BLaER1 treated with 17β-estradiol and CSF1 and Interleukin-3, amounts not matched to agents 10 nM and 100 nM (cell line): ENCODE measurements around the gene HES4.

Experiments used
- H3K27ac ChIP-seq, 11 experiments: shearing (Covaris generic); formaldehyde crosslinking; 2 replicates each; pipeline ENCODE4 v1.8.1; 2022
- H3K27me3 ChIP-seq, 11 experiments: shearing (Covaris generic); formaldehyde crosslinking; 2 replicates each; pipeline ENCODE4 v1.8.1; 2022
- H3K36me3 ChIP-seq, 11 experiments: shearing (Covaris generic); formaldehyde crosslinking; 2 replicates each; pipeline ENCODE4 v1.8.1; 2022
- H3K4me1 ChIP-seq, 10 experiments: shearing (Covaris generic); formaldehyde crosslinking; 2 replicates each; pipeline ENCODE4 v1.8.1; 2022
- H3K4me2 ChIP-seq, 11 experiments: shearing (Covaris generic); formaldehyde crosslinking; 2 replicates each; pipeline ENCODE4 v1.8.1; 2022
- H3K4me3 ChIP-seq, 10 experiments: shearing (Covaris generic); formaldehyde crosslinking; 2 replicates each; pipeline ENCODE4 v1.8.1; 2022
- H3K9ac ChIP-seq, 11 experiments: shearing (Covaris generic); formaldehyde crosslinking; 2 replicates each; pipeline ENCODE4 v1.8.1; 2022
- H3K9me3 ChIP-seq, 11 experiments: shearing (Covaris generic); formaldehyde crosslinking; replicated peaks in 1 of 11; 2 replicates each; pipeline ENCODE4 v1.8.1; 2022
- H4K20me1 ChIP-seq, 11 experiments: shearing (Covaris generic); formaldehyde crosslinking; 2 replicates each; pipeline ENCODE4 v1.8.1; 2022
- Cebpa-rat ChIP-seq, 11 experiments: shearing (Covaris generic); IDR thresholded peaks; 2 replicates each; pipeline ENCODE4 v1.8.1; 2022

Gene HES4

GRCh38 chr1:966135-966703 lies 33.7 kb downstream of the HES4 start, which contains the start of gene PLEKHN1:
TSS of gene PLEKHN1 (plus strand) at chr1:966482. CDS start at chr1:966532, 50 bp downstream.
- no peak for TF ChIP-seq Cebpa-rat (IDR thresholded peaks at IDR 0.05)
- Histone ChIP-seq H3K36me3 (peaks cover 11 to 31% (median 22%) of the 10 kb centered on the region in 11 experiments), H4K20me1 (peaks cover 0 to 54% (median 18%) of the 10 kb centered on the region in 11 experiments; a peak in 17 of 22 replicates), H3K27ac (peak within 1 kb of the TSS in 8 of 11 experiments; percentile 21 to 75 (median 44); a peak in 12 of 22 replicates), H3K4me3 (peak within 1 kb of the TSS; percentile 52 to 73 (median 62)), H3K9ac (peak within 1 kb of the TSS; percentile 45 to 76 (median 69)), H3K27me3 (peaks cover 7 to 37% (median 21%) of the 10 kb centered on the region in 11 experiments), H3K9me3 (no peaks in the 10 kb centered on the region), H3K4me2 (peak within 1 kb of the TSS; percentile 87 to 100 (median 98)), H3K4me1 (peaks cover 24 to 36% (median 27%) of the 10 kb centered on the region in 10 experiments)

- H3K4me3 ChIP-seq = peak overlapping the region in 6 of 10 experiments; percentile 59 to 73 (median 65); a peak in 10 of 20 replicates
- peaks cover 5 to 31% (median 16%) of the 10 kb centered on the region in 11 experiments for H3K27me3 ChIP-seq
- H3K4me1 ChIP-seq = peaks cover 26 to 38% (median 30%) of the 10 kb centered on the region in 10 experiments
- H3K4me2 ChIP-seq = peak overlapping the region; percentile 87 to 100 (median 98)
- H4K20me1 ChIP-seq = peaks cover 0 to 58% (median 20%) of the 10 kb centered on the region in 11 experiments; a peak in 17 of 22 replicates
- peak overlapping the region in 8 of 11 experiments; percentile 53 to 76 (median 70); a peak in 11 of 22 replicates for H3K9ac ChIP-seq
- TF ChIP-seq Cebpa-rat (IDR thresholded peaks at IDR 0.05) = no peak
- peak overlapping the region in 1 of 11 experiments; percentile 75; a peak in 2 of 22 replicates for H3K27ac ChIP-seq
- no peaks in the 10 kb centered on the region for H3K9me3 ChIP-seq
- H3K36me3 ChIP-seq = peaks cover 11 to 31% (median 22%) of the 10 kb centered on the region in 11 experiments
Measured at GRCh38 chr1:965526-966134, 34.3 kb downstream of the HES4 start.

GRCh38 chr1:964691-965525 lies 35.0 kb downstream of the HES4 start:
- Histone ChIP-seq H3K27ac (no peak overlapping the region), H3K4me2 (peak overlapping the region in 4 of 11 experiments; percentile 98 to 100 (median 99); a peak in 6 of 22 replicates), H3K4me3 (no peak overlapping the region), H3K9ac (no peak overlapping the region), H3K27me3 (peaks cover 0 to 27% (median 9%) of the 10 kb centered on the region in 11 experiments; a peak in 15 of 22 replicates), H3K36me3 (peaks cover 11 to 31% (median 22%) of the 10 kb centered on the region in 11 experiments), H3K9me3 (no peaks in the 10 kb centered on the region), H3K4me1 (peaks cover 26 to 41% (median 33%) of the 10 kb centered on the region in 10 experiments), H4K20me1 (peaks cover 0 to 58% (median 20%) of the 10 kb centered on the region in 11 experiments; a peak in 17 of 22 replicates)
- TF ChIP-seq Cebpa-rat (IDR thresholded peaks at IDR 0.05) = no peak

GRCh38 chr1:963746-964525 lies 36.0 kb downstream of the HES4 start:
- TF ChIP-seq Cebpa-rat (IDR thresholded peaks at IDR 0.05) = no peak
- Histone ChIP-seq H3K4me1 (peaks cover 32 to 48% (median 40%) of the 10 kb centered on the region in 10 experiments), H4K20me1 (peaks cover 0 to 58% (median 20%) of the 10 kb centered on the region in 11 experiments; a peak in 17 of 22 replicates), H3K9me3 (no peaks in the 10 kb centered on the region), H3K27me3 (peaks cover 6 to 34% (median 16%) of the 10 kb centered on the region in 11 experiments; a peak in 19 of 22 replicates), H3K27ac (no peak overlapping the region), H3K4me2 (no peak overlapping the region), H3K4me3 (no peak overlapping the region), H3K36me3 (peaks cover 11 to 31% (median 22%) of the 10 kb centered on the region in 11 experiments), H3K9ac (no peak overlapping the region)

GRCh38 chr1:963301-963651 lies 36.6 kb downstream of the HES4 start:
- TF ChIP-seq Cebpa-rat (IDR thresholded peaks at IDR 0.05) = no peak
- Histone ChIP-seq H3K4me1 (peaks cover 35 to 50% (median 41%) of the 10 kb centered on the region in 10 experiments), H3K9ac (no peak overlapping the region), H3K4me2 (no peak overlapping the region), H3K4me3 (no peak overlapping the region), H3K27ac (no peak overlapping the region), H3K27me3 (peaks cover 6 to 34% (median 16%) of the 10 kb centered on the region in 11 experiments; a peak in 19 of 22 replicates), H3K9me3 (no peaks in the 10 kb centered on the region), H4K20me1 (peaks cover 0 to 57% (median 26%) of the 10 kb centered on the region in 11 experiments; a peak in 18 of 22 replicates), H3K36me3 (peaks cover 11 to 31% (median 22%) of the 10 kb centered on the region in 11 experiments)

- peaks cover 11 to 31% (median 22%) of the 10 kb centered on the region in 11 experiments for H3K36me3 ChIP-seq
- H3K27ac ChIP-seq = no peak overlapping the region
- no peaks in the 10 kb centered on the region for H3K9me3 ChIP-seq
- TF ChIP-seq Cebpa-rat (IDR thresholded peaks at IDR 0.05) = no peak
- H3K4me2 ChIP-seq = no peak overlapping the region; a peak in 1 of 22 replicates
- peaks cover 0 to 56% (median 31%) of the 10 kb centered on the region in 11 experiments; a peak in 19 of 22 replicates for H4K20me1 ChIP-seq
- H3K27me3 ChIP-seq = peaks cover 6 to 28% (median 15%) of the 10 kb centered on the region in 11 experiments; a peak in 19 of 22 replicates
- peaks cover 39 to 54% (median 46%) of the 10 kb centered on the region in 10 experiments for H3K4me1 ChIP-seq
- no peak overlapping the region for H3K9ac ChIP-seq
- H3K4me3 ChIP-seq = no peak overlapping the region
Measured at GRCh38 chr1:962381-963300, 37.3 kb downstream of the HES4 start.

GRCh38 chr1:961132-961669 lies 38.7 kb downstream of the HES4 start:
- peak overlapping the region; percentile 91 to 100 (median 97) for H3K4me2 ChIP-seq
- H3K36me3 ChIP-seq = peaks cover 21 to 45% (median 35%) of the 10 kb centered on the region in 11 experiments
- no peaks in the 10 kb centered on the region for H3K9me3 ChIP-seq
- H3K27ac ChIP-seq = peak overlapping the region; percentile 32 to 75 (median 70); a peak in 17 of 22 replicates
- H4K20me1 ChIP-seq = peaks cover 0 to 70% (median 45%) of the 10 kb centered on the region in 11 experiments; a peak in 19 of 22 replicates
- H3K9ac ChIP-seq = peak overlapping the region; percentile 70 to 92 (median 86)
- no peak for TF ChIP-seq Cebpa-rat (IDR thresholded peaks at IDR 0.05)
- H3K27me3 ChIP-seq = peaks cover 6 to 23% (median 11%) of the 10 kb centered on the region in 11 experiments; a peak in 19 of 22 replicates
- peak overlapping the region; percentile 84 to 100 (median 96) for H3K4me3 ChIP-seq
- H3K4me1 ChIP-seq = peaks cover 43 to 55% (median 48%) of the 10 kb centered on the region in 10 experiments
